Inflammatory macrophage treated with lipopolysaccharide for 4 hours (primary cell): ENCODE measurements around the gene MRPL4.

Experiments used
- DNase-seq: peaks from one replicate; pipeline ENCODE4 v3.0.0-alpha.2; 2020

The MRPL4 gene

GRCh38 chr19:10290357-10290875 is 38.4 kb downstream of the MRPL4 start:
- no peak for DNase-seq

- DNase-seq = peak; percentile 58
Observed at GRCh38 chr19:10290876-10291553, 39.0 kb downstream of the MRPL4 start.

- DNase-seq = no peak
Observed at GRCh38 chr19:10291554-10292205, 39.7 kb downstream of the MRPL4 start.

- peak; percentile 91 for DNase-seq
Observed at GRCh38 chr19:10292206-10292788, 40.3 kb downstream of the MRPL4 start.

GRCh38 chr19:10292789-10293636 is 41.0 kb downstream of the MRPL4 start:
- peak; percentile 24 for DNase-seq

- no peak for DNase-seq
Observed at GRCh38 chr19:10293637-10294367, 41.8 kb downstream of the MRPL4 start.

GRCh38 chr19:10294368-10294697 is 42.3 kb downstream of the MRPL4 start:
- no peak for DNase-seq

- peak; percentile 55 for DNase-seq
Observed at GRCh38 chr19:10295305-10295846, 43.4 kb downstream of the MRPL4 start.

GRCh38 chr19:10295847-10296591 is 44.0 kb downstream of the MRPL4 start:
- no peak for DNase-seq

- peak; percentile 71 for DNase-seq
Observed at GRCh38 chr19:10299545-10300458, 47.8 kb downstream of the MRPL4 start.

GRCh38 chr19:10305139-10305806 is 53.3 kb downstream of the MRPL4 start:
- peak; percentile 85 for DNase-seq

- no peak for DNase-seq
Observed at GRCh38 chr19:10306327-10306726, 54.3 kb downstream of the MRPL4 start.

GRCh38 chr19:10309423-10309822 is 57.4 kb downstream of the MRPL4 start, which contains the start of gene ZGLP1:
ZGLP1 (minus strand) TSS chr19:10309815.
- DNase-seq = no peak
